Liver (tissue), 9 donors: ENCODE results near the gene GJD3. TPM values are rescaled to one million over a fixed set of nuclear protein-coding genes. Genes with fewer than 3 reads are reported as not detected.
"Not testable (repeated sequence)": the region's sequence is repeated elsewhere in the genome, so short reads cannot be mapped to it uniquely, and the experiment has no call there.

Experiments
- DNase-seq: peaks from one replicate; pipeline ENCODE4 v3.0.0-alpha.2; 2017; ENCODE audit warnings: low spot score
- H3K27ac ChIP-seq, 2 donors: one replicate each; pipeline ENCODE4 v1.7.0; 2013; ENCODE audit warnings: inconsistent platforms in 2 of 2, low read length in 2 of 2, control low read depth in 1 of 2, low read depth in 1 of 2, mild to moderate bottlenecking in 1 of 2
- H3K27me3 ChIP-seq, 4 donors: one replicate each; pipeline versions ENCODE4 v1.6.1 to v1.7.0; 2013; ENCODE audit warnings: low read length in 3 of 4, inconsistent platforms in 1 of 4, mild to moderate bottlenecking in 1 of 4, moderate library complexity in 1 of 4; ENCODE audit not compliant: control insufficient read depth in 4 of 4, insufficient read depth in 4 of 4
- H3K36me3 ChIP-seq, 4 donors: one replicate each; pipeline versions ENCODE4 v1.6.1 to v1.7.0; 2013; ENCODE audit warnings: low read length in 3 of 4, mild to moderate bottlenecking in 3 of 4, low read depth in 1 of 4, moderate library complexity in 1 of 4; ENCODE audit not compliant: control insufficient read depth in 4 of 4, insufficient read depth in 3 of 4
- H3K4me1 ChIP-seq, 4 donors: one replicate each; pipeline versions ENCODE4 v1.6.1 to v1.7.0; 2013; ENCODE audit warnings: low read length in 3 of 4, mild to moderate bottlenecking in 3 of 4, moderate library complexity in 1 of 4; ENCODE audit not compliant: control insufficient read depth in 4 of 4, insufficient read depth in 4 of 4
- H3K4me3 ChIP-seq, 3 donors: one replicate each; pipeline versions ENCODE4 v1.6.1 to v1.7.0; 2013; ENCODE audit warnings: low read length in 3 of 3, control low read depth in 1 of 3, low read depth in 1 of 3, mild to moderate bottlenecking in 1 of 3
- H3K9ac ChIP-seq, 2 donors: one replicate each; pipeline ENCODE4 v1.7.0; 2013; ENCODE audit warnings: low read length in 2 of 2, mild to moderate bottlenecking in 2 of 2, moderate library complexity in 2 of 2, control low read depth in 1 of 2, low read depth in 1 of 2
- H3K9me3 ChIP-seq, 4 donors: one replicate each; pipeline versions ENCODE4 v1.6.1 to v1.7.0; 2013; ENCODE audit warnings: low read length in 3 of 4; ENCODE audit not compliant: control insufficient read depth in 4 of 4
- ATF3 ChIP-seq: IDR thresholded peaks from 2 replicates; pipeline ENCODE4 v1.6.1; 2016; ENCODE audit warnings: antibody characterized with exemption
- EGR1 ChIP-seq, 2 donors: IDR thresholded peaks; 2 replicates each; pipeline ENCODE4 v1.6.1; 2016 to 2018; ENCODE audit warnings: antibody characterized with exemption in 2 of 2, low read depth in 2 of 2
- FOXA1 ChIP-seq: IDR thresholded peaks from 2 replicates; pipeline ENCODE4 v1.6.1; 2016; ENCODE audit warnings: antibody characterized with exemption
- HNF4A ChIP-seq, 2 donors: conservative IDR thresholded peaks; 2 replicates each; pipeline ENCODE4 v1.6.1; 2016; ENCODE audit warnings: antibody characterized with exemption in 2 of 2, mild to moderate bottlenecking in 2 of 2
- HNF4G ChIP-seq: IDR thresholded peaks from 2 replicates; pipeline ENCODE4 v1.6.1; 2016; ENCODE audit warnings: antibody characterized with exemption
- JUND ChIP-seq, 2 donors: IDR thresholded peaks; 2 replicates each; pipeline ENCODE4 v1.6.1; 2016; ENCODE audit warnings: antibody characterized with exemption in 2 of 2
- NR2F2 ChIP-seq: IDR thresholded peaks from 2 replicates; pipeline ENCODE4 v1.6.1; 2016; ENCODE audit warnings: antibody characterized with exemption
- REST ChIP-seq: IDR thresholded peaks from 2 replicates; pipeline ENCODE4 v1.6.1; 2016; ENCODE audit warnings: antibody characterized with exemption, mild to moderate bottlenecking
- SP1 ChIP-seq: IDR thresholded peaks from 2 replicates; pipeline ENCODE4 v1.6.1; 2018; ENCODE audit warnings: antibody characterized with exemption, mild to moderate bottlenecking
- YY1 ChIP-seq: IDR thresholded peaks from 2 replicates; pipeline ENCODE4 v1.6.1; 2016; ENCODE audit warnings: antibody characterized with exemption, mild to moderate bottlenecking
- ZBTB33 ChIP-seq: IDR thresholded peaks from 2 replicates; pipeline ENCODE4 v1.6.1; 2016; ENCODE audit warnings: antibody characterized with exemption
- WGBS: extraction: QIAGEN DNeasy Blood & Tissue Kit; methylation state at CpG from one replicate; pipeline ENCODE4 v1.1.7; 2013; 5-methylcytosine and 5-hydroxymethylcytosine counted together
- polyA plus RNA-seq, 2 donors: library from polyadenylated mRNA; stranded (reverse) in 1 of 2; unstranded in 1 of 2; fragments of 200-250 nt in 1 of 2; fragments of >200 nt in 1 of 2; fragmentation: Nextera tagmentation in 1 of 2; extraction: Ambion mirVana in 1 of 2; gene quantifications; one replicate each; pipeline versions ENCODE4 v1.2.1 to v1.2.3, GENCODE V29; 2013 to 2015
- total RNA-seq, 2 donors: library from RNA; depleted of rRNA; stranded (reverse); fragments of >200 nt; gene quantifications; one replicate each; pipeline ENCODE4 v1.2.3, GENCODE V29; 2014
- TF ChIP-seq, protein P1 (sequence below): IDR thresholded peaks from 2 replicates; pipeline ENCODE4 v1.6.1; 2016; ENCODE audit warnings: antibody characterized with exemption
- donor health status: healthy.
- donor health status: healthy.
- donor health status: healthy.
- donor health status: healthy.
- donor health status: healthy.

GJD3 gene
- total and polyA plus RNA-seq, 4 donors, result 0.47 to 0.59 (median 0.48) TPM; not detected in 1

DNA sequence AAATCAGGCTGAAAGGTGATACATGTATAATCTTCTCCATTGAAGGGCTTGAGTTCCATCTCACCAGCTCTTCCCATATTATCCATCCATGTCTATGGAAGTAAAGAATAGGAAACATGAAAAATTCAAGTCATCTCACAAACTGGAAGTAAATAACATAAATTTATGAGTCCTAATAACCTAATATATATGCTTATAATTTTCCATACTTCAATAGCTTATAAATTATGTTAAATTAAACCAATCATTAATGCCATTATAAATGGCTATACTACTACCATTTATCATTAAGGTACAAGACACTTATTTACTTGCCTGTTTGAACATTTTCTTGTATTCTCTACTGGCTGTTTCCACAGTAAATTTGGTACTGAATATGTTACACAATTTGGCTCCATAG is 48.3 kb upstream of the GJD3 start (continued):
- TF ChIP-seq REST (no peak), NR2F2 (no peak), HNF4G (no peak), HNF4A (conservative IDR thresholded peaks at IDR 0.05) (no peak), SP1 (no peak)
- TF ChIP-seq, protein P1, sequence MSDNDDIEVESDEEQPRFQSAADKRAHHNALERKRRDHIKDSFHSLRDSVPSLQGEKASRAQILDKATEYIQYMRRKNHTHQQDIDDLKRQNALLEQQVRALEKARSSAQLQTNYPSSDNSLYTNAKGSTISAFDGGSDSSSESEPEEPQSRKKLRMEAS, result no peak

DNA sequence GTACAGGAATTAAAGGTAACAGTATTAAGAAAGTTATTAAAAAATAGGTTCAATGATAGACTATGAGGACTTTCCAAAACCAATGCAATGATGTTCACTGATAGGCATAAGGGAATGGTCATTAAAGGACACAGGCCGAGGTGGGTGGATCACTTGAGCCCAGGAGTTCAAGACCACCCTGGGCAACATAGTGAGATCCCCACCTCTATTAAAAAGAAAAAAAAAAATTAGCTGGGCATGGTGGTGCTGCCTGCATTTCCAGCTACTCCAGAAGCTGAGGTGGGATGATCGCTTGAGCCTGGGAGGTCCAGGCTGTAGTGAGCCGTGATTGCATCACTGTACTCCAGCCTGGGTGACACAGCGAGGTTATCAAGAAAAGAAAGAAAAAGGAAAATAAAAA is 47.3 kb upstream of the GJD3 start:
- DNase-seq, result no peak
- no peak overlapping the region for H3K27ac ChIP-seq
- H3K9me3 ChIP-seq, result no peaks in the 10 kb centered on the region
- no peaks in the 10 kb centered on the region for H3K36me3 ChIP-seq
- H3K4me1 ChIP-seq, result no peaks in the 10 kb centered on the region
- no peaks in the 10 kb centered on the region for H3K27me3 ChIP-seq
- TF ChIP-seq ZBTB33 (no peak), HNF4A (conservative IDR thresholded peaks at IDR 0.05) (no peak), ATF3 (no peak)
- 97% methylated on average over 4 of the region's 4 CpGs for WGBS
- no peak overlapping the region for H3K4me3 ChIP-seq
- no peak overlapping the region for H3K9ac ChIP-seq

GRCh38 chr17:40410082-40410481 is 45.5 kb upstream of the GJD3 start:
- H3K27me3 ChIP-seq, result no peaks in the 10 kb centered on the region
- H3K4me1 ChIP-seq, result no peaks in the 10 kb centered on the region
- DNase-seq, result no peak
- H3K27ac ChIP-seq, result no peak overlapping the region
- H3K9ac ChIP-seq, result no peak overlapping the region
- WGBS, result 78% methylated on average over 1 of the region's 1 CpG
- TF ChIP-seq YY1, result no peak
- no peak for TF ChIP-seq HNF4G
- no peak for TF ChIP-seq FOXA1
- no peak for TF ChIP-seq EGR1 (IDR thresholded peaks at IDR 0.05; ENCODE audit: low read depth in 2 of 2)
- no peak for TF ChIP-seq ZBTB33
- no peak for TF ChIP-seq REST
- no peak for TF ChIP-seq JUND (IDR thresholded peaks at IDR 0.05)
- H3K4me3 ChIP-seq, result no peak overlapping the region
- no peaks in the 10 kb centered on the region for H3K36me3 ChIP-seq
- no peaks in the 10 kb centered on the region for H3K9me3 ChIP-seq

- H3K4me3 ChIP-seq, H3K9me3 ChIP-seq, DNase-seq, H3K27me3 ChIP-seq, H3K27ac ChIP-seq, H3K9ac ChIP-seq, H3K4me1 ChIP-seq, H3K36me3 ChIP-seq: not testable (repeated sequence)
- 95% methylated on average over 4 of the region's 4 CpGs for WGBS
Measured at GRCh38 chr17:40409540-40409939, 45.0 kb upstream of the GJD3 start.
